NCI-H1436 (cell line): ENCODE data around the gene RCOR1.

Source experiments
- DNase-seq: peaks from one replicate; lab custom pipeline; 2025; lab: John Stamatoyannopoulos, UW

Gene RCOR1

GRCh38 chr14:102678394-102678793, 85.9 kb downstream of the RCOR1 start:
- DNase-seq: no peak

GRCh38 chr14:102683399-102684297, 91.2 kb downstream of the RCOR1 start:
- no peak for DNase-seq

GRCh38 chr14:102684298-102684663, 91.8 kb downstream of the RCOR1 start:
- DNase-seq: no peak

GRCh38 chr14:102686196-102686801, 93.8 kb downstream of the RCOR1 start:
- DNase-seq: no peak

- no peak for DNase-seq
These were observed 95.8 kb downstream of the RCOR1 start for GRCh38 chr14:102688290-102688689.

- DNase-seq: no peak
These were observed 98.2 kb downstream of the RCOR1 start for GRCh38 chr14:102690509-102691286.

GRCh38 chr14:102691763-102692162, 99.3 kb downstream of the RCOR1 start:
- DNase-seq: no peak

- no peak for DNase-seq
These were observed 99.9 kb downstream of the RCOR1 start for GRCh38 chr14:102692334-102692733.

GRCh38 chr14:102693006-102693755, 100.7 kb downstream of the RCOR1 start:
- no peak for DNase-seq

- DNase-seq: peak; percentile 76
These were observed 102.2 kb downstream of the RCOR1 start for GRCh38 chr14:102694530-102695166.

- DNase-seq: no peak
These were observed 102.7 kb downstream of the RCOR1 start for GRCh38 chr14:102695167-102695555.

GRCh38 chr14:102696332-102696731, 103.9 kb downstream of the RCOR1 start:
- DNase-seq: no peak

GRCh38 chr14:102696856-102697495, 104.5 kb downstream of the RCOR1 start:
- no peak for DNase-seq

- no peak for DNase-seq
These were observed 105.1 kb downstream of the RCOR1 start for GRCh38 chr14:102697501-102697900.

- no peak for DNase-seq
These were observed 107.1 kb downstream of the RCOR1 start for GRCh38 chr14:102699416-102700110.

GRCh38 chr14:102708494-102708893, 116.0 kb downstream of the RCOR1 start:
- DNase-seq: no peak

- DNase-seq: no peak
These were observed 118.8 kb downstream of the RCOR1 start for GRCh38 chr14:102711207-102711606.

GRCh38 chr14:102711946-102712345, 119.5 kb downstream of the RCOR1 start:
- no peak for DNase-seq

- no peak for DNase-seq
These were observed 124.8 kb downstream of the RCOR1 start for GRCh38 chr14:102717276-102717675.

GRCh38 chr14:102722646-102723045, 130.2 kb downstream of the RCOR1 start:
- DNase-seq: no peak
